PC-3 (cell line): Measurements from ENCODE around the gene FARP1. TPM values are rescaled to one million over a fixed set of nuclear protein-coding genes. Genes with fewer than 3 reads are reported as not detected.

Source experiments
- ATAC-seq: fragments of 200-7000 bp; cut with Tn5 transposase; 2 replicates; pipeline ENCODE4 v1.9.1; 2020; ENCODE audit warnings: mild to moderate bottlenecking, moderate library complexity
- BruUV-seq: library from RNA; stranded (reverse); fragments of 400-500 nt; replicated peaks from 2 replicates; lab custom pipeline; 2021; lab: Mats Ljungman, UMichigan
- CTCF ChIA-PET: fragments of 300-600 bp; sonication (Branson Sonifier 250); formaldehyde crosslinking; loops from one replicate; lab custom pipeline; 2022; ENCODE audit warnings: antibody characterized with exemption; lab: Charles Lee
- POLR2A ChIA-PET: fragments of 300-600 bp; sonication (Branson Sonifier 250); formaldehyde crosslinking; loops from one replicate; lab custom pipeline; 2022; ENCODE audit warnings: antibody characterized with exemption; ENCODE audit not compliant: unreplicated experiment; lab: Charles Lee
- DNase-seq: peaks from one replicate; pipeline ENCODE4 v3.0.0-alpha.2; 2015
- H2AFZ ChIP-seq: fragments of 300-600 bp; sonication (generic); 2 replicates; pipeline ENCODE4 v1.6.0; 2016; ENCODE audit warnings: antibody characterized with exemption, low read length
- H3F3A ChIP-seq: fragments of 300-600 bp; sonication (generic); one replicate; pipeline ENCODE4 v1.6.0; 2017; ENCODE audit warnings: antibody characterized with exemption, low read length, control low read depth, mild to moderate bottlenecking; ENCODE audit not compliant: unreplicated experiment
- H3K27ac ChIP-seq: fragments of 300-600 bp; sonication (generic); 2 replicates; pipeline ENCODE4 v1.5.1; 2016; ENCODE audit warnings: mild to moderate bottlenecking, low read length
- H3K27me3 ChIP-seq: fragments of 300-600 bp; sonication (generic); 2 replicates; pipeline ENCODE4 v1.6.1; 2016; ENCODE audit warnings: low read length, mixed read lengths
- H3K36me3 ChIP-seq: fragments of 300-600 bp; sonication (generic); 2 replicates; pipeline ENCODE4 v1.6.1; 2016; ENCODE audit warnings: low read depth, mixed run types, low read length, mixed read lengths
- H3K4me1 ChIP-seq: fragments of 300-600 bp; sonication (generic); 2 replicates; pipeline ENCODE4 v1.5.1; 2016; ENCODE audit warnings: low read length; ENCODE audit not compliant: insufficient read depth
- H3K4me2 ChIP-seq: fragments of 300-600 bp; sonication (generic); 2 replicates; pipeline ENCODE4 v1.6.0; 2016; ENCODE audit warnings: low read length
- H3K4me3 ChIP-seq: fragments of 300-600 bp; sonication (generic); 2 replicates; pipeline ENCODE4 v1.5.1; 2016; ENCODE audit warnings: mild to moderate bottlenecking, low read length, mixed read lengths
- H3K79me2 ChIP-seq: fragments of 300-600 bp; sonication (generic); 2 replicates; pipeline ENCODE4 v1.6.1; 2017; ENCODE audit warnings: low read length, mixed read lengths
- H3K9ac ChIP-seq: fragments of 300-600 bp; sonication (generic); 2 replicates; pipeline ENCODE4 v1.6.0; 2016; ENCODE audit warnings: mild to moderate bottlenecking, low read length
- H3K9me2 ChIP-seq: fragments of 300-600 bp; sonication (generic); replicated peaks from 2 replicates; pipeline ENCODE4 v1.6.1; 2016; ENCODE audit warnings: mixed run types, low read length, mixed read lengths
- H3K9me3 ChIP-seq: fragments of 300-600 bp; sonication (generic); 2 replicates; pipeline ENCODE4 v1.6.1; 2016; ENCODE audit warnings: low read length, mixed read lengths
- H4K20me1 ChIP-seq: fragments of 300-600 bp; sonication (generic); 2 replicates; pipeline ENCODE4 v1.6.1; 2016; ENCODE audit warnings: low read length, mixed read lengths
- EZH2 ChIP-seq: fragments of 300-600 bp; sonication (generic); IDR thresholded peaks from one replicate; pipeline ENCODE4 v1.6.1; 2017; ENCODE audit warnings: antibody characterized with exemption, mild to moderate bottlenecking, low read length; ENCODE audit not compliant: unreplicated experiment
- EZH2phosphoT487 ChIP-seq: fragments of 300-600 bp; sonication (generic); IDR thresholded peaks from 2 replicates; pipeline ENCODE4 v1.6.1; 2018; ENCODE audit warnings: mild to moderate bottlenecking, antibody characterized with exemption, low read length, borderline replicate concordance
- intact Hi-C: fragments of 100-400 bp; cut with micrococcal nuclease; formaldehyde crosslinking; loops from 2 replicates; pipeline ENCODE4 v1.9.0; 2023
- total RNA-seq: library from RNA; depleted of rRNA; stranded (reverse); fragments of >200 nt; gene quantifications from 2 replicates; pipeline ENCODE4 v1.2.3, GENCODE V29; 2014
- TF ChIP-seq, protein P1 (sequence below): fragments of 300-600 bp; sonication (generic); conservative IDR thresholded peaks from 2 replicates; pipeline ENCODE4 v1.5.1; 2017; ENCODE audit warnings: antibody characterized with exemption, low read depth, mild to moderate bottlenecking, low read length

Gene FARP1
- total RNA-seq, 1 experiment from 2014 or later = 18.2 TPM

DNA sequence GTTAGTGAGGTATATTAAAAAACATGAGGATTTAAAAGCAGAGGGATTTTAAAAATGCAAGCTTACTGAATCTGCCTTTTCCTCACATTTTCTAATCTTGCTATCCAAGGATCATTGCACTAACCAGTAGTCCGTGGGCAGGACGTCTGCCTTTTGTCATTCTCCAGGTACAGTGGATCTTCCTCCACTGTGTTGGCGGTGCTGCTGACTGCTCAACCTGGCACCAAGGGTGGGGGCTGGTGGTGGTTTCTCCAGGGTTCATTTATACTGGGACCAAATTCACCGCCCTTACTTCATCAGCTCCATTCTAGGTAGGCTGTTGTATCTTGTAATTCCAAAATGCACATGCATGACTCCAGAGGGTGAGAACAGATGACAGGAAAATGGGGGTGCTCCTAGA, 264.7 kb downstream of the FARP1 start:
- H3K9ac ChIP-seq = no peak overlapping the region
- CTCF ChIA-PET = no interaction called here
- H3K79me2 ChIP-seq = no peaks in the 10 kb centered on the region
- no peak overlapping the region for H3K4me3 ChIP-seq
- POLR2A ChIA-PET = no interaction called here
- no peaks in the 10 kb centered on the region for H3K9me2 ChIP-seq
- H3K4me2 ChIP-seq = no peak overlapping the region
- intact Hi-C loops = no loop called here
- ATAC-seq (no peak), DNase-seq (no peak)
- no peak overlapping the region for H2AFZ ChIP-seq
- no peaks in the 10 kb centered on the region for H3K36me3 ChIP-seq
- H3K9me3 ChIP-seq = no peaks in the 10 kb centered on the region
- no peaks in the 10 kb centered on the region for H3K4me1 ChIP-seq
- no peaks in the 10 kb centered on the region for H4K20me1 ChIP-seq
- no peaks in the 10 kb centered on the region for H3K27me3 ChIP-seq
- no peak overlapping the region for H3K27ac ChIP-seq
- TF ChIP-seq, protein P1, sequence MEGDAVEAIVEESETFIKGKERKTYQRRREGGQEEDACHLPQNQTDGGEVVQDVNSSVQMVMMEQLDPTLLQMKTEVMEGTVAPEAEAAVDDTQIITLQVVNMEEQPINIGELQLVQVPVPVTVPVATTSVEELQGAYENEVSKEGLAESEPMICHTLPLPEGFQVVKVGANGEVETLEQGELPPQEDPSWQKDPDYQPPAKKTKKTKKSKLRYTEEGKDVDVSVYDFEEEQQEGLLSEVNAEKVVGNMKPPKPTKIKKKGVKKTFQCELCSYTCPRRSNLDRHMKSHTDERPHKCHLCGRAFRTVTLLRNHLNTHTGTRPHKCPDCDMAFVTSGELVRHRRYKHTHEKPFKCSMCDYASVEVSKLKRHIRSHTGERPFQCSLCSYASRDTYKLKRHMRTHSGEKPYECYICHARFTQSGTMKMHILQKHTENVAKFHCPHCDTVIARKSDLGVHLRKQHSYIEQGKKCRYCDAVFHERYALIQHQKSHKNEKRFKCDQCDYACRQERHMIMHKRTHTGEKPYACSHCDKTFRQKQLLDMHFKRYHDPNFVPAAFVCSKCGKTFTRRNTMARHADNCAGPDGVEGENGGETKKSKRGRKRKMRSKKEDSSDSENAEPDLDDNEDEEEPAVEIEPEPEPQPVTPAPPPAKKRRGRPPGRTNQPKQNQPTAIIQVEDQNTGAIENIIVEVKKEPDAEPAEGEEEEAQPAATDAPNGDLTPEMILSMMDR = no peak
- TF ChIP-seq EZH2phosphoT487 (no peak), EZH2 (no peak)
- H3F3A ChIP-seq = no peaks in the 10 kb centered on the region
- BruUV-seq = no TSS peak

DNA sequence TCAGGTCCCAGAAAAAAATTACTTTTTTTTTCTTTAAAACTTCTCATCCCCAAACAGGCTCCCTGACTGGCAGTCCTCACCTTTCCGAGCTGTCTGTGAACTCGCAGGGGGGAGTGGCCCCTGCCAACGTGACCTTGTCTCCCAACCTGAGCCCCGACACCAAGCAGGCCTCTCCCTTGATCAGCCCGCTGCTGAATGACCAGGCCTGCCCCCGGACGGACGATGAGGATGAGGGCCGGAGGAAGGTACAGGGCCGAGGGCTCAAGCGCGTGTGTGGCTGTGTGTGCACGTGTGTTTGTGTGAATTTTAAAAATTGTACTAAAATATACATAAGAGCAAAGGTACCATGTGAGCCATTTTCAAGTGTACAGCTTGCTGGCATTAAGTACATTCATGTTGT, 266.4 kb downstream of the FARP1 start:
- no peaks in the 10 kb centered on the region for H4K20me1 ChIP-seq
- no peaks in the 10 kb centered on the region for H3F3A ChIP-seq
- intact Hi-C loops = no loop called here
- ATAC-seq (no peak), DNase-seq (no peak)
- no peaks in the 10 kb centered on the region for H3K9me2 ChIP-seq
- no TSS peak for BruUV-seq
- H3K36me3 ChIP-seq = no peaks in the 10 kb centered on the region
- no peak overlapping the region for H3K4me2 ChIP-seq
- POLR2A ChIA-PET = no interaction called here
- CTCF ChIA-PET = no interaction called here
- no peak overlapping the region for H2AFZ ChIP-seq
- H3K4me3 ChIP-seq = no peak overlapping the region
- no peak overlapping the region for H3K9ac ChIP-seq
- H3K27ac ChIP-seq = no peak overlapping the region
- H3K79me2 ChIP-seq = no peaks in the 10 kb centered on the region
- H3K9me3 ChIP-seq = no peaks in the 10 kb centered on the region
- H3K27me3 ChIP-seq = no peaks in the 10 kb centered on the region
- H3K4me1 ChIP-seq = no peaks in the 10 kb centered on the region
- TF ChIP-seq EZH2phosphoT487 (no peak), EZH2 (no peak)
- TF ChIP-seq, protein P1 = no peak

DNA sequence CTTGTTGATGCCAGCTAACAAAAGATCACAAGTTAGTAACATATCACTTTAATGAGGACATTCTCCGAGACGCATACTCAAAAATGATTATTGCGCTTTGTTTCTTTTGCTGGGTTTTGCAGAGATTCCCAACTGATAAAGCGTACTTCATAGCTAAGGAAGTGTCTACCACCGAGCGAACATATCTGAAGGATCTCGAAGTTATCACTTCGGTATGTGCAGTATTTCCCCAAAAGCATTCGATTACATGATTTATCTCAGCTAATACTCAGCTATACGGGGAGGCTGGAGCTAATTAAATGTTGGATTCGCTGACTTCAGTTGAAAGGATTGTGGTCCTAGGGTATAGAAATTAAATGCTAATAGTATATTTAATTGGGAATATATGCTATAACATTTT, 267.7 kb downstream of the FARP1 start:
- Histone ChIP-seq H4K20me1 (no peaks in the 10 kb centered on the region), H3K4me1 (peaks cover 3% of the 10 kb centered on the region), H3K27ac (no peak overlapping the region), H3F3A (no peaks in the 10 kb centered on the region), H3K9me2 (no peaks in the 10 kb centered on the region), H3K4me2 (no peak overlapping the region), H3K79me2 (no peaks in the 10 kb centered on the region), H3K36me3 (no peaks in the 10 kb centered on the region), H3K9me3 (no peaks in the 10 kb centered on the region), H3K4me3 (no peak overlapping the region), H3K9ac (no peak overlapping the region), H3K27me3 (no peaks in the 10 kb centered on the region), H2AFZ (no peak overlapping the region)
- POLR2A ChIA-PET = no interaction called here
- intact Hi-C loops = no loop called here
- TF ChIP-seq EZH2 (no peak), EZH2phosphoT487 (no peak)
- TF ChIP-seq, protein P1 = no peak
- DNase-seq = no peak
- no TSS peak for BruUV-seq
- CTCF ChIA-PET = no interaction called here
- no peak for ATAC-seq
